ENCODE measurements around the gene KCNQ2.

Gene KCNQ2

DNA sequence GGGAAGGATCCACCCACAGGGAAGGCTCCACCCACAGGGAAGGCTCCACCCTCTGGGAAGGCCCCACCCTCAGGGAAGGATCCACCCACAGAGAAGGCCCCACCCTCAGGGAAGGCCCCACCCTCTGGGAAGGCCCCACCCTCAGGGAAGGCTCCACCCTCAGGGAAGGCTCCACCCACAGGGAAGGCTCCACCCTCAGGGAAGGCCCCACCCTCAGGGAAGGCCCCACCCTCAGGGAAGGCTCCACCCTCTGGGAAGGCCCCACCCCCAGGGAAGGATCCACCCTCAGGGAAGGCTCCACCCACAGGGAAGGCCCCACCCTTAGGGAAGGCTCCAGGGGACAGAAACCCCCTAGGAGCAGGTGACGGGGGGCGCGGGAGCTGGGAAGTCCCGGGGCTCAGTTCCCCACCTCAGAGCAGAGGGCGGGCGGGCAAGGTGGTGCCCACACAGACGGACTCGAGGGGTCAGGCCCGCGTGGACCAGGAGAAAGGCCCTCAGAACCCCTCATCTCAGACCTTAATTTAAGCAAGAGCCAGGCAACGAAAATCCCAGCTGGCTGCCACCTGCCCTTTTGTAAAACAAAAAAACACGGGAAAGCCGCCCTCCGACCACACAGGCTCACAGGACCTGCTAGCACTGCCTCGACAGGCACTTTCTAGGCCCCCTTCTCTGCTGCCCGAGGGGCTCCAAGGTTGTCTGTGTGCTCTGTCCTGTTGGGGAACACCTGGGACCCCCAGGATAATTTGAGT, 39.7 kb downstream of the KCNQ2 start:
- DNase-seq: no peak

DNA sequence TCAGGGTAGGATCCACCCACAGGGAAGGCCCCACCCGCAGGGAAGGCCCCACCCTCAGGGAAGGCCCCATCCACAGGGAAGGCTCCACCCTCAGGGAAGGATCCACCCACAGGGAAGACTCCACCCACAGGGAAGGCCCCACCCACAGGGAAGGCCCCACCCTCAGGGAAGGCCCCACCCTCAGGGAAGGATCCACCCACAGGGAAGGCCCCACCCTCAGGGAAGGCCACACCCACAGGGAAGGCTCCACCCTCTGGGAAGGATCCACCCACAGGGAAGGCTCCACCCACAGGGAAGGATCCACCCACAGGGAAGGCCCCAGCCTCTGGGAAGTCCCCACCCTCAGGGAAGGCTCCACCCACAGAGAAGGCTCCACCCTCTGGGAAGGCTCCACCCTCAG, 40.5 kb downstream of the KCNQ2 start:
- DNase-seq: no peak

DNA sequence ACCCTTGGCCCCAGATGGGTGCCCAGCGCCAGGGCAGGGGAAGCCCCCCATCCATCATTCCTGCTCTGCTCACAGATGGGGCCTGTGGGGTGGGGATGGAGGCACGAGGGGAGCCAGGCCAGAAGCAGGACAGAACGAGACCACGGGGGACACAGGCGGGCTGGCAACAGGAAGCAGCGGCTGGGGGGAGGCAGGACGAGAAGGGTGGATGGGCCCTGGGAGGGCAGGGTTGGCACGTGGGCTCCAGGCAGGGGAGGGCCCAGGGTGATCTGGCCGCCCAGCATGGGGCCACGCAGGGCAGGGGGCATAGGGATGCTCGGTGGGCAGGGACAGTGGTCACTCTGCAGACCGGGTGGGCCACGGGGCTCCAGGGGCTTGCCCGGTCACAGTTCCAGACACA, 41.6 kb downstream of the KCNQ2 start:
- DNase-seq: no peak

DNA sequence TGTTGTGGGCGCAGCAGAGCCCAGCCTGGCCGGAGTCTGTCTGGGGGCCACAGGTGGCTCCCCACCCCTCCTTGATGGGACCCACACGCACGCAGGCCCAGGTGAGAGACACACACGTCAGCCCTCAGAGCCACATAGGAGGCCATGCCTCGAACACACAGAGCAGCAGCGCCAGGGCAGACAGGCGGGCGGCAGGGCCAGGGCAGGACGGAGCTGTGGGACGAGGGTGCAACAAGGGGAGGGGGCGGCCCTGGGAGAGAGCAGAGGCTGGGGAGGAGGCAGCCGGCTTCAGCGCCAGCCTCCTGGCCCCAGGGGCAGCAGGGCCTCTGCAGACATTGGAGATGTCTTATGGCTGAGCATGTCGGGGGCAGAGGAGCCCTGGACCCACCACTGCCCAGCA, 42.5 kb downstream of the KCNQ2 start:
- DNase-seq: no peak

DNA sequence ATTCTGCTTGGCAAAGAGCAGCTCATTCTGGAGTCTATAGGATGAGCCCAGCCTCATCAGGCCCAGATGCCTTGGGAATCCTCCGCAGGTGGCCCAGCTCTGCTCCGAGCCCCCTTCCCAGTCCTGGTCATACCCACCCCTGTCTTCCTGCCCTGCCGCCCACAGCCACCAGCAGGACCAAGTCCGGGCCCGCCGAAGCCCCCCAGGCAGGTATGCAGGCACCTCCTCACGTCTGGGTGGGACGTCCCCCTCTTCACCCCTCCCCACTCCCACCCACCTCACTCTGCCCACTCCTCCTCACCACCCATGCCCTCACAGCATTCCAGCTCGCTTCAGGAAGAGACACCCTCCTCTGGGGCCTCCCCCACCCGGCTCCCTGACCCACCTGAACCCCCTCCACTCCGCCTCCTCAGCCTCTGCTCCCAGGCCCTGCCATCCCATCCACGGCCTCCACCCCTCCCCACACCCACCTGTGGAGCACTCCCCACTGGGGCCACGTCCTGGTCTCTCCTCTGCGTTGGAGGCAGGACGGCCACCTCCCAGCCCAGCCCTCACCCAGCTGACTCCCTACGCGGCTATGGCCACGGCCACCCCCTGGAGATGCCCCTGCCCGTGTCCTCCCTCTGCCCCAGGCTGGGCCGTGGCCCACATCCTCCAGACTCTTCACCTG, 43.4 kb downstream of the KCNQ2 start:
- DNase-seq: no peak

DNA sequence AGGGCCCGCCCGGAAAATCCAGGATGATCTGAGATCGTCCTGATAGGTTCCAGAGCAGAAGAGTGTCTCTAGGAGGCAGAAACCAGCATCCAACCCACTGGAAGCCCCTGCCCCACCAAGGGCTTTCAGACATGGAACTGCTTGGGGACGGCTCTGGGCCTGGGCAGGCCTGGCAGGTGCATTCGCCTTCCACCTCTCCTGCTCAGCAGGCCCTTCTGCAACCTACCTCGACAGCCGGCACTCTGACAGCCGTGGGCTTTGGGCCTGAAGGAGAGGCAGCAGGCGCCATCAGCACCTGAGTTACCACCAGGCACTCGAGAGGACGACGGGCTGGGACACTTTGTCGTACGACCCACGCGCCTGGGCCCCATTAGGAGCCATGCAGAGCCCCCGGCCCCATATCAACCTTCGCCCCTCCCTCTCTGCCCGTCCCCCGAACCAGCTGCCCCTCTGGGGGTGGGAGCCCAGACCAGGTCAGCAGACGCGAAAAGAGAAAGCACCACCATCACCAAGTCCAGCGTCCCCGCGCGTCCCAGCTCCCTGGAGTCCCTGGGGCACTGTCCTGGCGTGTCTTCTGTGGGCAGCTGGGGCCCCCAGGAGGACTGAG, 44.6 kb downstream of the KCNQ2 start:
- DNase-seq: no peak

DNA sequence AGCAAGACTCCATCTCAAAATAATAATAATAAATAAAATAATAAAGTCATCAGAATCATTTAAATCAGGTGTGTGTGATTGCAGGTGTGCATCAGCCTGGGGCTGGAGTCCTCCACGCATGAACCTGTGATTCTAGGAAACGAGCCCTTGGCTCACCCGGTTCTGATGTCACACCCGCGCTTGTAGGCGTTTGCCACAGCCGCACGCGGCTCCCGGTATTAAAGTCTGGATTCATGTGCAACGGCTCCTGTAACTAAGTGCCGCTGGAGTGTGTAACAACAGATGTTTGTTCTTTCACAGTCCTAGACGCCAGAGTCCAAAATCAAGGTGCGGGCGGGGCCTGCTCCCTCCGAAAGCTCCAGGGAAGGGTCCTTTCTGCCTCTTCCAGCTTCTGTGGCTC, 45.2 kb downstream of the KCNQ2 start:
- DNase-seq: no peak

DNA sequence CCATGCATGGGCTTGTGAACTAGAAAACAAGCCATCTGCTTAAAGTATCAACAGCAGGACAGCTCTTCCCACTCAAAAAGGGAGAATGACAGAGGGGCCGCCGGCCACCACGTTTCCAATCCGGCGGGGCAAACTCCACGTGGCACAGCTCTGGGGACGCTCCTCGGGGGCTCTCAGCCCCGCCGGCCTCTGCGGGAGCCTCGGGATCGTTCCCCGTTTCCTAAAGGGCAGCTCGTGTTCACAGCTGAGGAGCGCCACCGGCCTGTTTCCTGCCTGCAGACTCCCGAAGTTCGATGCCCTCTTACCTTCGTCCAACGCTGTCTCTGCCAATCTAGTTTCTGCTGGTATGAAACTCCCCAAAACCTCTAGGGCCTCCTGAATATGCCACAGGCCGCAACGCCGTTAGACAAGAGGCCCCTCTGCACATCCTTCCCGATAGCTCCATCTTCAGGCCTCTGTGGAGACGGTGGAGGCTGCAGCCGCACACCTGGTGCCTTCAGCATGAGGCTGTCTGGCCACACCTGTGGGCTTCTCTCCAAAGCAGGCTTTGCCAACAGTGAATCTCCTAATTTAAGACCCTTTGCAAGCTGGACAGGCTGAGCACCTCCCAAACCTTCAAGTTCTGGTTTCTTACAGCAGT, 46.5 kb downstream of the KCNQ2 start:
- no peak for DNase-seq

DNA sequence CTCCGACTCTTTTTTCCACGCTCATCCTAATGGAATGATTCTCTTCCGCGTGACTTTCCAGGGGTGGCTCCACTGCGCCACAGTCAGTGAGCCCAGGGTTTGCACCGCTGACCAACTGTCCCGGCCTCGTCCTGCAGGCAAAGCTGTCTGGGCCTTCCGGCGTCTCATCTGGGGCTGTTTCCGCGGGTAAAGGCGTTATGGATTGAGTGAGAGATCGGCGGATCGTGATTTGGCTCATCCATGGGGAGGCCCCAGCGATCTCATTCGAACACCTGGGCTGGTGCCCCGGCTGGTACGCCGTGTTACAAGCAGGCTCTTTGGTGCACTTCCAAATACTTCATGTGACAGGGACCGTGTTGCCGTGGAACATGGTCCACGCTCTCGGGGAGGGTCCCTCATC, 47.8 kb downstream of the KCNQ2 start:
- no peak for DNase-seq

DNA sequence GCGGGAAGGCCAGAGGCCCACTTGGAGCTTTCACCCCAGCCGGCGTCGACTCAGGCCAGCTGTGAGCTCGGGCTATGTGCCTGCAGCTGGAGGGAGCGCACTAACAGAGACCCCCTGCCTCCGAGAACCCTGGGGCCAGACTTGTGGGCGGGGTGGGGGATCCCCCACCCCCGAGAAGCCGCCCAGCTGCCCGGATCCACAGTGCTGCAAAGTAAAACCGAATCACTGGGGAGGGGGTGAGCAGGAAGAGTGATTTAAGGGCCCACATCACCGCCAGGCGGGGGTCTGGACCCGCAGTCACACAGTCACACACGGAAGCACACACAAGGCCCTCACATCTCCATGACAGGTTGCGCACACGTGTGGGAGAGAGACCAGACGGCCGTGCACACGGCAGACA, 48.7 kb downstream of the KCNQ2 start:
- DNase-seq: no peak

DNA sequence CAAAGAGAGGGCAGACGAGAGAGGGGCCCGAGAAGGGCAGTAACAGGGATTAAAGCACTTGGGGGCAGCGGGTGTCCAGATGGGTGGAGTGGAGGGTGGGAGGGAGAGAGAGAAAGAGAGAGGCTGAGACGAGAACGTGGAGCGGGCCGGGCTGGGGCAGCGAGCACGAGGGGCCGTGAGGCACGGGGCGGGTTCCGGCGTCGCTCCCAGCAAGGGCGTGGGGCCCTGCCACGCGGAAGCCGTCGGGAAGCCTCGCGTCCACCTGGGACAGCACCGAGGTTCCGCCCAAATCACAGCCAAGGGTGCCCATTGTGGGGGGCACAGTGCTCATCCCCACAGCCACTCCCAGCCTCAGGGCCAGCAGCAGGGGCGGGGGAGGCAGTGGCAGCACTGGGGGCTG, 49.8 kb downstream of the KCNQ2 start:
- DNase-seq: no peak

DNA sequence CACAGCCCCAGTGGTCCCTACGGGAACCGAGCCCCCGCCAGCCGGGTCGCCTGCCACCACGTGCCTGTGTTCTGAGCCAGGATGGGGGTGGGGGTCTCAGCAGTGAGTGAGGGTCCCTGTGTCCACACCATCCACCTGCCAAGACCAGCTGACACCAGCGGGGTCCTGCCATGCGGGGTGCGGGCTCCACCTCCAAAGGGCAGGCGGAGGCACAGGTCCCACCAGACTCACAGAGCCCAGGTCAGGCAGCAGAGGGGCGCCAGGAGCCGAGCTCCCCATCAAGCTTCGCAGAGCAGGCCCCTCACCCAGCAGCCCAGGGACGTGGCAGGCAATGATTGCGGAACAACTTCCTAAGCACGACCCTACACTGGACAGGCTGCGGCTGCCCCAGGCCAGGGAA, 50.5 kb downstream of the KCNQ2 start:
- DNase-seq: no peak

DNA sequence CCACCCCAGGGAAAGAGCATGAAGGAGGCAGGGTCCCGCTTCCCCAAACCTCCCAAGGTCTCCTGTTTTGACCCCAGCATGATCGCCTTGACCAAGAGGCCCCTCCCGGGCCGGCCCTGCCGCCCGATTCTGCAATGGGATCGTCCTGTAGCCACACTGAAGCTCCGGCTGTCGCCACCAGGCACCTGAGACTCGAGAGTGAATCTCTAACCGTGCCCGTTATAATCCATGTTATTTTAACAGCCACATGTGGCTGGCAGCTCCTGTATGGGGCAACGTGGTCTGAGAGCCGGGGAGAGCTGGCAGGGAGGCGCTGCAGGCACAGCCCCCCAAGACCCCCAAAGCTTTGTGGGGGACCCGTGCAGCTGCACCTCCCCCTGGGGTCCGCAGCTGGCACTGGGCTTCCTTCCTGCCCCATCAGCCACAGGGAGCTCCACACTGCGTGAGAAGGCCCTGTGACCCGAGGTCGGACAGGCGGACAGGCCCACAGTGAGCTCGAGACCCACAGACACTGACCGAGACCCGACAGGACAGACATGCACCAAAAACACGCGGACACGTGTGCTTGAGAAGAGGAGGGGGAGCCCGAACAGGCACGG, 51.3 kb downstream of the KCNQ2 start:
- no peak for DNase-seq

DNA sequence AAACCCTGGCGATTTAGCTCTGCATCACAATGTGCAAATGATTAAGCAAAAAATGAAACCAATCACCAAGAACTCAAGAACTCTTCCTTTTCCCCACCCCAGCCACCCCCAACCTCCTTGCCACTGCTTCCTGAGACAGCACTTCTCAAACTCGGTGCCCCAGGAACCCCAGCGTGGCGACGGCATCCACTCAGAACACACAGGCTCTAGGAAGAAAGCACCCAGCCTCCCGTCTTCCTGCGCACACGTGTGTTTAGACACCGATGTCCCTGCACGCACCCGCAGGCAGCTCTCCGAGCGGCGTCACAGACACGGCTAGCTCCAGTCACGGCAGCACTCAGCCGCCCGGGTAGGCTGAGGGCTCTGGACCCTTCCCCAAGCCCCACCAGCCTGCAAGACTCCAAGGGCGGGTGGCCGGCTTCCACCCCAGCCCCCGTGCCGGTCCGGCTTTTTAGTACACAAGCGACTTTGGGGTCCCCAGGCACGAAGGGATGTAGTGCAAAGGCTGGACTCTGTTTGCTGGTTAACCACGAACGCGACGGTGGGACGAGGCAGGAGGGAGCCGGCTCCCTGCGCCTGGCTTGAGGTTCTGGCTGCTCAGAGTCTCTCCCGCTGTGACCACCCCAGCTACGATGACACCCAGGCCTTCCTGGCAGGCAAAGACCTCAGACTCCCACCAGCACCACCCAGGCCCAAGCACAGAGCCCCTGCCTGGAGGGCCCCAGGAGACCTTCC, 51.9 kb downstream of the KCNQ2 start:
- no peak for DNase-seq

DNA sequence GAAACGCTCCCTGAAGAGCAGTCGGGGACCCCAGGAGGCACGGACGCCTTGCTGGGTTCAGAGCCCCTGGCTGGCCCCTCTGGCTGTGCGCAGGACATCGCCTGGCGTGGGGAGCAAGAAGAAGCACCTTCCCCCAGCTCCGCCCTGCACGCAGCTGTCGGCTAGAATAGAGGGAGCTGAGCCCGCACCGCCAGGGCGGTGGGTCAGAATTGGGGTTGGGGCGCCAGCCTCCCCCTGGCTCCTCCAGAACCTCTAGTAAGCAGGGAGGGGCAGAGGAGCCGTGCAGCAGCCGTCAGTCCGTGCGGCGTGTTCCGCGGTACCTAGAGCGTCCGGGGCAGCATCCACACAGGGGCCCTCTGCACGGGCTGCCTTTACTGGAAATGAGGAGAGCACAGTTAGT, 53.2 kb downstream of the KCNQ2 start:
- DNase-seq: no peak

DNA sequence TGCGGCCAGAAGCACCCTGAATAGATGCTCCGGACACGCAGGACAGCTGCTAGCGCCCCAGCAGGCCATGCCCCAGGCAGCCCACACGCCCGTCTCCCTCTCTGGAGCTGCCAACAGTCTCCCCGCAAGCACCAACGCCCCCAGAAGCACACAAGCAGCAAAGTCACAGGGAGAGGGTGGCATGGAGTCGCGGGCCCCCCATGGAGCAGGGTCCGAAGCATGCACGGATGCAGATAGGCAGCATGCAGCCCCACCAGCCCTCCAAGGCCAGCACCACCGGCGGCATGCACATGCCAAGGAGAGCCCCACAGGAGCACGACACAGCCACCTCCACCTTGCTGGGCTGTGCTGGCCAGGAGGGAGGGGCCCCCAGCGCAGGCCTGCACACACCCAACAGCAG, 53.8 kb downstream of the KCNQ2 start:
- DNase-seq: no peak

DNA sequence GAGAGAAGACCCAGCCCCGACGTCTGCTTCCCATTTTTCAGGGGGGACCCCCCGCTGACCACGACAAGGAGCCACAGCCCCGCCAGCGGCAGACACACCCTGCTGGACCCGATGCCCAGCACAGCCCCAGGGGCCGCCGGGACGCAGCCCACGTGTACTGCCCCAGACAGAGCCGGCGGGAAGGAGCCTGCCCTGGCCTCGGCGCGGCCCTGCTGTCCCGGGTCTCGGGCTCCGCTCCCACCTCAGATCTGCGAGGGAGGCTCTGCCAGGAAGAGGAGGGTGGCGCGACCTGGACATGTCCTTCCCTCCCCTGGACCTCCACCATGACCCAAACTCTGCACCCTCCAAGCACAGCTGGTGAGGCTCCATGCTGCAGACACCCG, 54.7 kb downstream of the KCNQ2 start:
- DNase-seq: no peak

DNA sequence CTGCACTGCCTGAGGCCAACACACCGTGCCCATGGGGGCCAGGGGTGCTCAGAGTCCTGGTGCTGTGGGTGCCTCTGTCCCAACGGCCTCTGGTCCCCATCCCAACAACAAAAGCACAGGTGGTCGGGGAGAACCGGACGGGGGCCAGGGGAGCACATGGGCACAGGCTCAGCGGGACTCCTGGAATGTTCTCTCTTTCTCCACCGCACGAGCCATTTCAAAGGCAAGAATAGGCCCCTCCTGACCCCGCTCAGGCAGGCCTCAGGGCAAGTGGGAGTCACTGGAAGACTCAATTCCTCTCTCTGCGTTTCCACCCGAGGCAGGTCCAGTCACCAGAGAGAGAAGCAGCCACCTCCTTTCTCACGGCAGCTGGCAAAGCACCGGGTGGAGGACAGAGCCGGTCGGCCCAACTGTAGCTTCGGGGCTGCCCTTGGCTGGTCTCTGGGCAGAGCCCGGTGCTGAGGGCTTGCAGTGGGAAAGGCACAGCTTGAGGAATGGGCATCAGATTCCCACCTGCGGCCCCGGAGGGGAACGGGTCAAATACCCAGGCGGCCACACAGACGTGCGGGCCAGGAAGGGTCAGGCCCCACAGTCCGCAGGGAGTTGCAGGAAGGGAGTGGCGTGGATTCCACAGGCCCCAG, 55.2 kb downstream of the KCNQ2 start:
- DNase-seq: no peak

DNA sequence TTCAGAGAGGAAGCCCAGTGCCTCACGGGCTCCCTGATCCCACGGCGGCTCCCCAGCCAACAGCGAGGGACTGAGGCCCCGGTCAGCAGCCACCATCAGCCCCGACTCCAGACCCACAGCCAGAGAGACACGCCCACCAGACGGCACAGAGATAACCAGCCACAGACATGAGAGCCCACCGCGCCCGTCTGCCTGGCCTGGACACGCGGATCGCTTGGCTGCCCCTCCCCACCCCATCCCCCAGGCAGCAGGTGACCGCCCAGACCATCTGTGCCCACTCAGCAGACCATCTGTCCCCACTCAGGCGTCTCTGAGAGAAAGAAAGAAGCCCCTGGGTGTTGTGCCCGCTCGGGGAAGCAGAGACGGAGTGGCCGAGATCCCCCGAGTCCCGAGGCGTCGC, 55.8 kb downstream of the KCNQ2 start:
- no peak for DNase-seq

DNA sequence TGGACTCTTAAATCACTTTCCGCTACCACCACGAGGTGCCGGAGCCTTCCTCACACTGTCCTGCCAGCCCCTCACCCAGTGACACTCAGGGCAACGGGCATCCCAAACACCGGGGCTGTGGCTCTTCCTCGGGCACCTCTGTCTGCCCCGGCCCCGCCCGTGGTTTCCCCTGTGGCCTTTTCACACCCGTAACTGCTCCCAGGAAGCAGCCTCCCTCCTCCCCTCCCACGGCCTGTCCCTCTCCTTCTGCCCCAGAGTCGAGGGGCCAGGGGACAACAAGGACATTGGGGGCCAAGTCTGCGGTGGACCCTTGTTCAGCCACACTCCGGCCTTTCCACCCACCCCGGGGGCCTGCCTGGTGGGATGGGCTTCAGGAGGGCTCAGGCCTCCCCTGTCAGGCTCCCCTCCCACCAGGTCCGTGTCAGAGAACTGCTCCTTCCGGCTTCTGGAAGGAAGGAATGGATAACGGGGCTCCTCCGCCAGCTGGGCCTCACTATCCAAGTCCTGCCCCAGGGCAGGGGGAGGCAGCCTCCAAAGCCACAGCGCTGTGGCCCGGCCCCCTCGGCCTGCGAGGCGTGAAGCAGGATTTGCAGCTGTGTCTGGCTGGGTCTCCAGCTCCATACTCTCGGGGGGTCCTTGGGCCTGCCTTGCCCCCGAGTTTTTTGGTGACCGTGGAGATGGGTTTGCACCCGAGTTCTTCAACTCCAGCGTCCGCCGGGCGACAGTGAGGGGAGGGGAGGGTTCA, 56.6 kb downstream of the KCNQ2 start:
- no peak for DNase-seq

DNA sequence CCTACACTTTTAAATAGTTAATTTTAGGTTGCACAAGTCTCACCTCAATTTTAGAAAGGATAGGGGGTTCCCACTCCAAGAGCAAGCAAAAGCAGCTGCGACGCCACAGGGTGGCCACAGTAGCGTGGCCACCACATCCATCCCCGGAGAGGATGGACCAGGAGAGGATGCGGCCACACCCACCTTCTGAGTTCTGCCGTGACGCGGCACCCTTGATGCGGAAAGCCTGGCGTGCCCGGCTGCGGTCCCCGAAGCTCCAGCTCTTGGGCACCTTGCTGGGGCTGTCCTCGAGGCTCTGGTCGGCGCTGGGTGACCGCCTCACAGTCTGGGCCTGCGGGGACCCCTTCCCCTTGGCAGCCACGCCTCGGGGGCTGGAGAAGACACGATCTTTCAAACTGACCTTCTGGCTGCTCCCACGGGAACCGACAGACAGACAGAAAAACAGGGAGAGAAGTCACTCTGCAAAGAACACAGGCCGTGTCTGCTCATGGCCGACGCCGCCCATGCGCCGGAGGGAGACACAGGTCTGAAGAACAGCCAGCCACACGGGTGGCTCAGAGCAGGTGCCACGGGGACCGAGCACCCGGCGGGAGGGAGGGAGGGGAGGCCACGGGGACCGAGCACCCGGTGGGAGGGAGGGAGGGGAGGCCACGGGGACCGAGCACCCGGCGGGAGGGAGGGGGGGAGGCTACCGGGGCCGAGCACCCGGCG, 57.6 kb downstream of the KCNQ2 start:
- no peak for DNase-seq

Data from NCI-H2227 treated with DMSO at 0.1 percent for 48 hours (cell line).